ENCODE results near the gene C1orf146.

C1orf146 gene

DNA sequence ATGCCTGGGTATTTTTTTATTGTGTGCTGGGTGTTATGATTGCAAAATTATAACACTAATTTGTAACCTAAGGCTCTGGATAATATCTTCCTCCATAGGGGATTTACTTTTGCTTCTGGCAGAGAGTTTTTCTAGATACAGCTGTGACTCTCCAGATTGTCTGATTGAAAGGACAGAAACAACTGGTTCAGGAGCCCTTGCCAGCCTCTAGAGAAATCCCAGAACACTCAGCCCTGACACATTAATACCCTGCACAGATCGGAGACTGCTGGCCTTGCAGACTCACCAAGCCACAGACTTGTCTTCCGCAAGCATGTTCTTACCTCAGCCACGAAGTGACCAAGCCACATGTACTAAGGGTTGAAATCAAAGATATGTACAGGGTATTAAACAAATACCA, 10.7 kb downstream of the C1orf146 start:
- TF ChIP-seq, protein P1, sequence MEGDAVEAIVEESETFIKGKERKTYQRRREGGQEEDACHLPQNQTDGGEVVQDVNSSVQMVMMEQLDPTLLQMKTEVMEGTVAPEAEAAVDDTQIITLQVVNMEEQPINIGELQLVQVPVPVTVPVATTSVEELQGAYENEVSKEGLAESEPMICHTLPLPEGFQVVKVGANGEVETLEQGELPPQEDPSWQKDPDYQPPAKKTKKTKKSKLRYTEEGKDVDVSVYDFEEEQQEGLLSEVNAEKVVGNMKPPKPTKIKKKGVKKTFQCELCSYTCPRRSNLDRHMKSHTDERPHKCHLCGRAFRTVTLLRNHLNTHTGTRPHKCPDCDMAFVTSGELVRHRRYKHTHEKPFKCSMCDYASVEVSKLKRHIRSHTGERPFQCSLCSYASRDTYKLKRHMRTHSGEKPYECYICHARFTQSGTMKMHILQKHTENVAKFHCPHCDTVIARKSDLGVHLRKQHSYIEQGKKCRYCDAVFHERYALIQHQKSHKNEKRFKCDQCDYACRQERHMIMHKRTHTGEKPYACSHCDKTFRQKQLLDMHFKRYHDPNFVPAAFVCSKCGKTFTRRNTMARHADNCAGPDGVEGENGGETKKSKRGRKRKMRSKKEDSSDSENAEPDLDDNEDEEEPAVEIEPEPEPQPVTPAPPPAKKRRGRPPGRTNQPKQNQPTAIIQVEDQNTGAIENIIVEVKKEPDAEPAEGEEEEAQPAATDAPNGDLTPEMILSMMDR (IDR thresholded peaks at IDR 0.05): no peak

DNA sequence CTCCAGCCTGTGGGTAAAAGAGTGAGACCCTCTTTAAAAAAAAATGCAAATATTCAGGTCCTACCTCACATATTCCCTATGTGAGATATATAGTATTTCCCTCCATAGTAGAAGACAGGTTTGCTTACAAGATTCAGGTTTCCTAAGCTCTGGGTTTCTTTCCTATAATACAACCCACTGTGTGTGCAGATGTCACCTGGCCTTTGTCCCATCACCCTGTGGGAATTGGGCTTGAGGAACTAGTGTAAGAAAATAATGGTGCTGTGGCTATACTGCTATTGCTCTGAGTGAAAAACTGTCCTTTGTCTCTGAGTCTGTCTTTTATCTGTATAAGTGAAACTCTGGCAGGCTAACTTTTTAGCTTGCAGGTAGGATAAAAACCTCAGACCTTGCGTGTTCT, 13.0 kb downstream of the C1orf146 start:
- TF ChIP-seq, protein P1 (IDR thresholded peaks at IDR 0.05): no peak

DNA sequence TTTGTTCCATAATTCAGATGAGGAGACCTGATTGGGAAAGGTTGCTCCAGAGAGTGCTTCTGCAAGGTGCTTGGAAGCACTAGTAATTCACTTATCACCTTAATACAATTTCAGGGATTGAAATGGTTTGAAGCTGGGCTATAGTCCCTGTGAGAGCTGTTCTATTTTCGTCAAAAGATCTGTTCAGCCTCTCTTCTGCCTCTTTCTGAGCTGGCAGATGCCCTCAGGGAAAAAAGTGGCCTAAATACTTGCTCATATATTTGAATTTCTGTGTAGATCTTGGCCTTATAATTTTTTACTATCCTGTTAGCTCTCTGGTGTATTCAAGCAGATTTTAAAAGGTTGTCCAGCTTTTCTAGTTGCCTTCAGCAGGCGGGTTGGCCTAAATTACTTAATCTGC, 22.3 kb downstream of the C1orf146 start:
- TF ChIP-seq, protein P1 (IDR thresholded peaks at IDR 0.05): no peak

DNA sequence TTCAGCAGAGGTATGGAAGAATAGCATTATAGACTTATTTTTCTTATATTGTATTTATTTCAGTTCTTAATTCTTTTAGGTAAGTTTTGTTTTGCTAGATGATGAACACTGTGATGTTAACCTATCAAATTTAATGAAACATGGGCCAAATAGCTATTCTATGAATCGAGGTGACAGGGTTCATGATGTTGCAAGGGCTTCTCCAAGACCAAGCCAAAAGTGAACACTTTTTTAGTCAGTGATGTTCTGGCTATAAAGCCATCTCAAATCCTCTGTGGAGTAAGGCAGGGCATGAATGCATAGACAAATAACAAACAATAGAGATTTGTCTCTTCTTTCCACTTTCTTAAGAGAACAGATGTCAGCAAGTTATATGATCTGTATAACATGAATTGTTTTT, 26.7 kb downstream of the C1orf146 start:
- TF ChIP-seq, protein P1 (IDR thresholded peaks at IDR 0.05): no peak

DNA sequence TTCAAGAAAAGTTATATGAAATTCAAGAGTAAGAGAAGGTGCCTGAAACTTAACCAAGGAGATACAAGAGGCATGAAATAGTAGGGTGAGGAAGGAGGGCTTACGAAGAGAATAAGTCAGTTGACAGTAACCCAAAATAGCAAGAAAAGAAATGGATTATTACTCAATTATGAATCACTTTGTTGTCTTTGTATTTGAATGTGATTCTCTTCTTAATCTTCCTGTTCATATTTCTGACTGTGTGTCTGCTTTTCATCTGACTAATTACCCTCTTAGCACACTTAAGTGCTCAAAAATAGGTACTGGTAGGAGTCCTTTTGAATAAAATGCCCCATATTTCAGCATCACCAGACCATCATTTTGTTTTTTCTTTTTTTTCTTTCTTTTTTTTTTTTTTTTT, 41.6 kb downstream of the C1orf146 start:
- TF ChIP-seq, protein P1 (IDR thresholded peaks at IDR 0.05): no peak

DNA sequence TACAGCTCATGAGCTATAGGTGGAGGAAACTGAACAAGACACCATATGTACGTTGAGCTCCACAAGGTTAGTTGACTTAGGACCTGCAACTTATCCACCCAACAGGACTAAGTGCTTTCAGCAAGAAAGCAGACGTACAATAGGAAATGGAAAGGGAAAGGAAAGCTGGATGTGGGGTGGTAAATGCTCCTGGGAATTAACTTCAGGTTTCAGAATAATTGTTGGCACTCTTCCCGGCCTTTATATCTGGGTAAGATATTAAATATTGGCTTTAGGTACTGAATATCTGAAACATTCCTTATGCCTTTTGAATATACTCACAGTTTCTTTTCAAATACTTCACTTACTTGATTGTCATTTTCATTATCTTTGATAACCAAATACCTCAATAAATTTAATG, 44.8 kb downstream of the C1orf146 start:
- TF ChIP-seq, protein P1 (IDR thresholded peaks at IDR 0.05): no peak

DNA sequence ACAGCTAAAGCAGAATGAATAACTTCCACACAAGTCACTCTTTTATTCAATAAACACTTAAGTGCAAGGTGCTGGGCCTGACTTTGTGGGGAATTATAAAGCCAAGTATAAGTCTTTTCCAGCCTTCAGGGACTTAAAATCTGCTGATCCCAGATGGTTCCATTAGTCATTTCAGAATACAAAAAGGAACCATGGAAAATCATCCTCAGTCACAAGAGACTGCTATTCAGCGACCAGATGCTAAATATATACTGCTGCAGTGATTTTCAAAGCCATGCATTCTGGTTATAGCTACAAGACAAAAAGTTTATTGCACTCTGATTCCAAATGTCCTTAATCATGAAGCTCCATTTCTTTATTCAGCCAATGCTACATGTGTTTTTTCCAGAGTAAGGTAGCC, 55.3 kb downstream of the C1orf146 start:
- TF ChIP-seq, protein P1 (IDR thresholded peaks at IDR 0.05): no peak

DNA sequence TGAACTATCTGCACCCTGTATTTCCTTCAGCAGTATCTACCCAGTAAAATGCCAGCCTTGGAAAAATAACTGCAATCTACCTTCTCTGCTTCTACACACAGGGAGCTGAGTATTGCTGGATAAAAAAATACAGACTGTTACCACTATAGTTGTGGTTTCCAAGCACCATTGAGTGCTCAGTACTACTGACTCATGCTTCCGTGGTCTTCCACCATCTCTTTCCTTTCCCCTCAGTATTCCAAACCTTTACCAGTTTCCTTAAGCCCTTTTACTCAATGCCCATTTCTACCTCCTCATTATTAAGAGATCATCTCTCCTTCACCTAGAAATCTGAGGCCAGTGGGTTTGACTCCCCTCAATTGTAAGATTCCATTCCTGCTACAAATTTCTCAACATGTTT, 57.2 kb downstream of the C1orf146 start:
- TF ChIP-seq, protein P1 (IDR thresholded peaks at IDR 0.05): no peak

All from LNCAP (cell line).